HuH-7 (cell line): ENCODE measurements around the gene ANKRD34B.

ENCODE experiments used
- DNase-seq: peaks from one replicate; pipeline ENCODE4 v3.0.0; 2011; ENCODE audit warnings: low spot score

The ANKRD34B gene

GRCh38 chr5:80569086-80569960 is 757 bp downstream of the ANKRD34B start:
- DNase-seq = no peak

GRCh38 chr5:80568251-80568650 is 1.8 kb downstream of the ANKRD34B start:
- no peak for DNase-seq

- no peak for DNase-seq
Measured at GRCh38 chr5:80566711-80567259, 3.3 kb downstream of the ANKRD34B start.

GRCh38 chr5:80565330-80565729 is 4.8 kb downstream of the ANKRD34B start:
- DNase-seq = no peak

- DNase-seq = no peak
Measured at GRCh38 chr5:80559244-80559643, 10.8 kb downstream of the ANKRD34B start.

- DNase-seq = no peak
Measured at GRCh38 chr5:80555099-80555498, 15.0 kb downstream of the ANKRD34B start.

- DNase-seq = no peak
Measured at GRCh38 chr5:80554646-80555045, 15.4 kb downstream of the ANKRD34B start.

- DNase-seq = no peak
Measured at GRCh38 chr5:80541392-80541791, 28.7 kb downstream of the ANKRD34B start.

GRCh38 chr5:80540691-80541090 is 29.4 kb downstream of the ANKRD34B start:
- no peak for DNase-seq

- DNase-seq = no peak
Measured at GRCh38 chr5:80516826-80517225, 53.3 kb downstream of the ANKRD34B start.

GRCh38 chr5:80509362-80509761 is 60.7 kb downstream of the ANKRD34B start:
- DNase-seq = no peak

GRCh38 chr5:80508844-80509243 is 61.2 kb downstream of the ANKRD34B start:
- DNase-seq = no peak

- no peak for DNase-seq
Measured at GRCh38 chr5:80507663-80508062, 62.4 kb downstream of the ANKRD34B start.
